ENCODE results near the gene CMKLR1.

DNA sequence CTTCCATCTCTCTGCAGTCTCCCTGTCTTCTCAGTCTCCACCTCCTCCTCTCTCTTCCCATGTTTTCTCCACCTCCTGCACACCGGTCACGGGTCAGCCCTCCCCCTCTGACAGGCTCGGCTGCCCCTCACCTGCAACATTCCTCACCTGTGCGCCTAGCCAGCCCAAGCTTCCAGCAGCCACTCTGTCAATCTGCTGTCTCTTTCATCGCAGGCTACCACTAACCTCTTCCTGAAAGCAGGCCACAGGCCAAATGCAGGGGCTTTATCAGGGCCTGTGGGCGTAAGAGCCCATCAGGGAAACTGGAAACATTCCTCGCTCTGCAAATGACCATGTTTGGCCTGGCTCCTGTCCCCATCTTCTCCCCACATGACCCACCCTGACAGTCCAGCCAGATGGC, 34.5 kb downstream of the CMKLR1 start:
- TF ChIP-seq, protein P1, sequence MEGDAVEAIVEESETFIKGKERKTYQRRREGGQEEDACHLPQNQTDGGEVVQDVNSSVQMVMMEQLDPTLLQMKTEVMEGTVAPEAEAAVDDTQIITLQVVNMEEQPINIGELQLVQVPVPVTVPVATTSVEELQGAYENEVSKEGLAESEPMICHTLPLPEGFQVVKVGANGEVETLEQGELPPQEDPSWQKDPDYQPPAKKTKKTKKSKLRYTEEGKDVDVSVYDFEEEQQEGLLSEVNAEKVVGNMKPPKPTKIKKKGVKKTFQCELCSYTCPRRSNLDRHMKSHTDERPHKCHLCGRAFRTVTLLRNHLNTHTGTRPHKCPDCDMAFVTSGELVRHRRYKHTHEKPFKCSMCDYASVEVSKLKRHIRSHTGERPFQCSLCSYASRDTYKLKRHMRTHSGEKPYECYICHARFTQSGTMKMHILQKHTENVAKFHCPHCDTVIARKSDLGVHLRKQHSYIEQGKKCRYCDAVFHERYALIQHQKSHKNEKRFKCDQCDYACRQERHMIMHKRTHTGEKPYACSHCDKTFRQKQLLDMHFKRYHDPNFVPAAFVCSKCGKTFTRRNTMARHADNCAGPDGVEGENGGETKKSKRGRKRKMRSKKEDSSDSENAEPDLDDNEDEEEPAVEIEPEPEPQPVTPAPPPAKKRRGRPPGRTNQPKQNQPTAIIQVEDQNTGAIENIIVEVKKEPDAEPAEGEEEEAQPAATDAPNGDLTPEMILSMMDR (IDR thresholded peaks at IDR 0.05): no peak
- TF ChIP-seq POLR2A (IDR thresholded peaks at IDR 0.05) (no peak), EP300 (IDR thresholded peaks at IDR 0.05) (no peak)
